ELF-1 (cell line): ENCODE results near the gene COL9A2.

Experiments
- DNase-seq: peaks from one replicate; pipeline ENCODE4 v3.0.0-alpha.2; 2016; ENCODE audit warnings: low read depth, low spot score

Gene COL9A2

DNA sequence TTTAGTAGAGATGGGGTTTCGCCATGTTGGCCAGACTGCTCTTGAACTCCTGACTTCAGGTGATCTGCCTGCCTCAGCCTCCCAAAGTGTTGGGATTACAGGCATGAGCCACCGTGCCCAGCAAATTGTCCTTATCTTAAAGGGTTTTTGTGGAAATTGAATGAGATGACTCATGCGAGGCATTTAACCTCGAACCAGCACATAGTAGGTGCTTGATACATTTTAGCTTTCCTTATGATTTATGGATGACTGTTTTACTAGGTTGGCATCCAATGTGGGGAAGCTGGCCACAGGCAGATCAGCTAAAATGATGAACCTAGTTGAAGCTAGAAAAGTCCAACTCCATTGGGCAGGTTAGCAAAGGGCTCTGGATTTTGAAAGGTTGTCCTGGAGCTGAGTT, 1.4 kb upstream of the COL9A2 start:
- DNase-seq, result no peak

DNA sequence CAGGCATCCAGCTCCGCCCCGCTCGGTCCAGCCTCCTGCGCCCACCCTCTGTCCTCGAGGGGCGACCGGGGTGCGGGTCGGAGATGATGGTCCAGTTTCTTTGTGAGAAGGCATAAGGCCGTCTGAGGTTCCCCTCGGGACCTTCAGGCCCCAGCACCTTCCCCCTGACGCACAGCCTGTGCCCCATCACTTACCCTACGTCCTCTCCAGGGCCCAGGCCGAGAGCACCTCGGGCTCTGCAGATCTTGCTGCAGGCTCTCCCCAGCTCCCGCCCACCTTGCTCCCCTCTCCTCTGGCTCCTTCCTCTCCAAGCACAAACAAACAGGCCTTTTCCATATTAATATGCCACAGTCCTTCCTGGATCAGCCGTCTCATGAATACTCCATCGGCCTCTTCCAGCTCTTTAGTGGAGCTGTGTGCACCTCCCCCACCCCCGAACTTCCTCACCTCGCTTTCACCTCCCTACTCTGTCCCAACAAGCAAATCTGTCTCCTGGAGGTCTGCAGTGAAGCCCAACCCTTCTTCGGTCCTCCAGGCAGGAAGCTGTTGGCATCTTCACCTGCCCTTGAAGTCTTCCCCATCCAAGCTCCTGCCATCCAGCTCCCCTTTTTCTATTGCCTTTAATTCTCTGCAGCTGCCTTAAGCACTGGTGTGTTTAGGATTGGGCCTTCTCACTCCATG, 448 bp upstream of the COL9A2 start:
- peak; percentile 45 for DNase-seq

DNA sequence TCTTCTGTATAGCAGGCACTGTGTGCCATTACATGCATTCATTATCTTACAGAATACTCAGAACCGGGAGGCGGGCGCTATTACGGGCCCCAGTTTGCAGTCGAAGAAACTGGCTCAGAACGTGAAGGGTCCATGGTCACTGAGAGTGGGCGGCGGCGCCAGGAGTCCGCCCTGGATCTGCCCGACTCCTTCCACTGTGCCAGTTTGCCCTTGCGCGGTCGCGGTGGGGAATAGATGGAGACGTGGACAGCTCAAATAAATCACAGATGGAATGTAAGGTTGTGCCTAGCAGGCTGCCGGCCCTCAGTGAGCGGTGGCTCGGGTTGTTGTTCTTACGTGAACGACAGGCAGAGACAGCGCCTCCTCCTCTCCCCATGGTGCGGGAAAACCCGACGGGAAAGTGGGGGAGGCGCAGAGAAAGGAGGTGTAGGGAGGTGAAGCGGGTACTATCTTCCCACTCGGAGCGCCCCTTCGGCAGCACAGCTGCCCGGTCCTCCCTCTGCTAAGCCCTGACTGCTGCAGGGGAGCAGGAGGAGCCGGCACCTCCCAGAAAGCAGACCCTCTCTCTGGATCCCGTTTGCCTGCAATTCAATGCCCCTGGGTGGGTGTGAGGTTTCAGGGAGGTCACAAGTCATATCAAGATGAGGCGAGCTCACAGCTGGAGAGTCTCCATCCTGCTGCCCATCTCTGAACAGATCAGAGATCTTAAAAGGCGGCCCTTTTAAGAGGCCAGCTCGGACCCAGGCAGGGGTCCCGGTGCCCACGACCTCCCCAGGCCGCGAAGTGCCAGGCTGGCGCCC, 1.1 kb downstream of the COL9A2 start:
- peak; percentile 63 for DNase-seq

- peak; percentile 97 for DNase-seq
These were observed 1.8 kb downstream of the COL9A2 start for GRCh38 chr1:40315239-40315794.

DNA sequence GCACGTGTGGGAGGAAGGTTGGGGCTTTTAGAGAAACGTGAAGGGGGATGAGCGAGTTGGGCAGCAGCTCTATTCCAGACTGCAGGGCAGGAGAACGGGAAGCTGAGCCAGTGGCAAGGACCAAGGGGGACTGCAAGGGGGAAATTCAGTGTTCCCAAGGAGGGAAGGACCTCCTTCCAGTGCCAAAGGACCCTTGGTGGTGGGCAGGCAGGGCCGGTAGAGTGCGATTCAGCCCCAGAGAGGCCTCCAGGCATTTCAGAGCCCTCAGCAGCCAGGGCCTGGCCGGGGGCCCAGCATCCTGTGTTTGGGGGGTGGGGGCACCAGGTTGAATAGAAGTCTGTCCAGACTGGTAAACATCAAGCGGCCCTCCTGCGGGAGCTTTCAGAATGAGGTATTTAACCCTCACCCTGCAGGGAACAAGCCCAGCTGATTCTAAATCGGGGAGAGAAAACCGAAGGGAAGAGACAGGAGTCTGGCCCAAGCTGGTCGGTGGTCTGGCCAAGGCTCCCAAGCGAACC, 2.3 kb downstream of the COL9A2 start:
- DNase-seq, result no peak

DNA sequence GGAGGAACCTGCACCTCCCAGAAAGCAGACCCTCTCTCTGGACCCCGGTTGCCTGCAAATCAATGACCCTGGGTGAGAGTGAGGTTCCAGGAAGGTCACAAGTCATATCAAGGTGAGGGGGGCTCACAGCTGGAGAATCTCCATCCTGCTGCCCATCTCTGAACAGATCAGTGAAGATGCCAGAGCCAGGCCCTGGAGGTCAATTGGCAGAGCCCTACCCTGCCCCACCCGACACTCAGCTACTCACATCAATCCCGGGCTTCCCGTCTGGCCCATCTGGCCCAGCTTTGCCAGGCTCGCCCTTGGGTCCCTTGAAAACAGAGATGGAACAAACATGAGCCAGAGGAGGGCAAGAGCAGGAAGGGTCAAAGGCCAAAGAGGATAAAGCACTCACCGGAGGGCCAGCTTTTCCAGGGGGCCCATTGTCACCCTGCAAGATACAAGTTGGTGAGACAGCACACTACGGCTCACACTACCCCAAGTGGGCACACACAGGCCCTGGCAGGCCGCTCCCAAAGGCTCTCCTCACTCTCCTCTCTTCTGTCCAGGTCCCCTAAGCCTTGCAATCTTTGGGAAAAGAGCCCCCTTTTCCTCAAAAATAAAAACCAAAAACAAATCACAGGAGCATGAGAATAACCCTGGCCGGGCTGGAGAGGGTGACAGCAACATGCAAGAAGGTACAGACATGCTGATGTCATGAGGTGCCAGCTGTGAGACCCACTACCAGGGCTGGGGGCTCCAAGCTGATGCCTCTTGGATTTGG, 2.9 kb downstream of the COL9A2 start:
- peak; percentile 5 for DNase-seq

DNA sequence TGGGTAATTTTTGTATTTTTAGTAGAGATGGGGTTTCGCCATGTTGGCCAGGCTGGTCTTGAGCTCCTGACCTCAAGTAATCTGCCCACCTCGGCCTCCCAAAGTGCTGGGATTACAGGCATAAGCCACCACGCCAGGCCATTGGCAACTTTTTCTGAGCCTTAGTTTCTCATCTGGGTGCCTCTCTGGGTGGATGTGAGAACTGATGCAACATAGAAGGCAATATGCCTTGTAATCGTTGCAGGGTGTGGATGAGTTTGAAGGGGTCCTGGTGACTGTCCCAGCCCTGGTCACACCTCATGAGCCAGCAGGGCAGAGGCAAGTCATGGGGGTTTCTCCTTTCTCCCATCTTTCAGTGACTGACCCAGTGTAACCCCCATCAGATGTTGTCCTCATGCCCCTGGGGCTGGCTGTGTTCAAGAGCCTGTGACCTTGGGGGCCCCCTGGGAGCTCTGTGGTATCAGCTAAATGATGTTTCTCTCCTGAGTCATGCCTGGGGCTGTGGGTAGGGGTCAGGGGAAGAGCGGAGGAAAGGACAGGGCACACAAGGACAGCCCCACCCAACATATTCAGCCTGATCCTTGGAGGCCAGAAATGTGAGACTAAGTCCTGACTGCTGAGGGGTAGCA, 3.6 kb downstream of the COL9A2 start:
- DNase-seq, result no peak

- DNase-seq, result no peak
These were observed 4.6 kb downstream of the COL9A2 start for GRCh38 chr1:40312238-40313205.

- no peak for DNase-seq
These were observed 5.4 kb downstream of the COL9A2 start for GRCh38 chr1:40311692-40312091.

- DNase-seq, result no peak
These were observed 6.0 kb downstream of the COL9A2 start for GRCh38 chr1:40310983-40311642.

DNA sequence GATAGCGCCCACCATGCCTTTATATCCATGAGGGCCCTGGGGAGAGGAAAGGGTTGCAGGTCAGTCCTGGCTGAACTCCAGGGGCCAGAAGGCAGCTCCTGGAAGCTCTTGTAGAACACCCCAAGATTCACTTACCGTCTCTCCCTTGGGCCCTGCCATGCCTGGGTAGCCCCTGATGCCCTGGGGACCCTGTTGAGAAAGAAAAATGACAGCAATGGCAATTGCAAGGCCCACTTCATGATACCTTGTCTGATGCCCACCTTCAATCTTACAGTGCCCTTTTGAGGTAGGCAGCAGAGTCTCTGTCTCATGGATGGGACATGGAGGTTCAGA, 7.0 kb downstream of the COL9A2 start:
- no peak for DNase-seq

DNA sequence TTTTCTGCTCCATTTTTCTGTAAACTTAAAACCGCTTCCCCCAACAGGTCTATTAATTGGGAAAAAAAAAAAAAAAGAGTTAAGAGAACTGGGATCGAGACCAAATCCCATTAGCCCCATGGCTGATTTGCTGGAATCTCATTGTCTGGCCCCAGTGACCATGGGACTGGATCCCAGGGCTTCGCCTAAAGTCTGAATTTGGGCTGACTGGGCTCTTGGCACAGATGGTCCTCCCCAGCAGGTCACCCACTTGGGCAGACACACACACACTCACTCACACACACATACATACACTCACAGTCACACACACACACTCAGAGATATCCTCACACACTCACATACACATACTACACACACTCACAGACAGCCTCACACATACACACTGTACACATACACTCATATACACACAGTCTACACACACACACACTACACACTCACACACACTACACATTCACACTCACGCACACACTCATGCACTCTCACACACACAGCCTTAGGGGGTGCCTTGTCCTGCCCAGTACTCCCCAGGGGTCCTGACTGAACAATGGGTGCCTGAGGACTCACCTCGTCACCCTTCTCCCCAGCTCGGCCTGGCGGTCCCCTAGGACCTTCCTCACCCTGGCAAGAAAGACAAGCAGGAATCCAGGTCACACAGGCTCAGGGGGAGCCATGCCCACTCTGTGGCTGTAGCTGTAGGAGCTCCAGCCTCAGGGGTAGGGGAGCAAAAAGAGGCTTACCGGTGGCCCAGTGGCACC, 7.5 kb downstream of the COL9A2 start:
- DNase-seq, result no peak

- no peak for DNase-seq
These were observed 8.9 kb downstream of the COL9A2 start for GRCh38 chr1:40308036-40308727.

DNA sequence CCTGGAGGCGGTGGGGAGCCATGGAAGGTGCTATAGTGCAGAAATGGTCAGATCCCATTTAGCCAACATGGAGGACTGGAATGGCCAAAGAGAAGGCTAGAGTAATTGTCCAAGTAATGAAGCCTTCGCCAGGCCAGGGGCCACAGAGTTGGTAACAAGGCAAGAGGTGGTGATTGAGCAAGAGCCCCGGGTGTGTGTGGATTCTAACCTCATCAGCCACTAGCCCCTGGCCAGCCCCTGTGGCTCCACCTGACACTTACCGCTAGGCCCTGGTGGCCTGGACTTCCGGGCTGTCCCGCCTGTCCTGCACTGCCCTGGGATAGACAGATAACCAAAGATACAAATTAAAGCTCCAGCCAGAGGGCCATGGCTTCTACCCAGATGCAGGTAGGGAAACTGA, 9.9 kb downstream of the COL9A2 start:
- no peak for DNase-seq

GRCh38 chr1:40306296-40306695, 10.8 kb downstream of the COL9A2 start:
- DNase-seq, result peak; percentile 41

- no peak for DNase-seq
These were observed 11.2 kb downstream of the COL9A2 start for GRCh38 chr1:40305871-40306270.

GRCh38 chr1:40305451-40305850, 11.6 kb downstream of the COL9A2 start:
- peak; percentile 54 for DNase-seq

DNA sequence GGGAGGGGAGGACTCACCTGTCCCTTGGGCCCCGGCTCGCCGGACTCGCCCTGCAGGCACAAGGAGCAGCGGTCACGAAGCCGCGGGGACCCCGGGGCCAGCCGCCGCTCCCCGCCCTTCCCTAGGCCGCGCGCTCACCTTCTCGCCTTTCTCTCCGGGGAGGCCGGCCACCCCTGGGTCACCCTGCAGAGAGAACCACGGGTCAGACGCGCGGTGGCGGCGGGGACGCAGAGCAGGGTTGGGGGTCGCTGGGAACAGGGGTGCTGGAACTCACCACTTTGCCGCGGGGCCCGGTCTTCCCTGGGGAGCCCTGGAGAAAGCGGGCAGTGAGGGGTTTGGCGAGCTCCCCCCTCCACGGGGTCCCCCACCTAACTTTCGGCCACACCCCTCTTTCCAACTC, 13.3 kb downstream of the COL9A2 start:
- DNase-seq, result no peak
